ENCODE data around the gene C14orf180.

GRCh38 chr14:104578321-104578720 is 1.2 kb upstream of the C14orf180 start:
- TF ChIP-seq, protein P1, sequence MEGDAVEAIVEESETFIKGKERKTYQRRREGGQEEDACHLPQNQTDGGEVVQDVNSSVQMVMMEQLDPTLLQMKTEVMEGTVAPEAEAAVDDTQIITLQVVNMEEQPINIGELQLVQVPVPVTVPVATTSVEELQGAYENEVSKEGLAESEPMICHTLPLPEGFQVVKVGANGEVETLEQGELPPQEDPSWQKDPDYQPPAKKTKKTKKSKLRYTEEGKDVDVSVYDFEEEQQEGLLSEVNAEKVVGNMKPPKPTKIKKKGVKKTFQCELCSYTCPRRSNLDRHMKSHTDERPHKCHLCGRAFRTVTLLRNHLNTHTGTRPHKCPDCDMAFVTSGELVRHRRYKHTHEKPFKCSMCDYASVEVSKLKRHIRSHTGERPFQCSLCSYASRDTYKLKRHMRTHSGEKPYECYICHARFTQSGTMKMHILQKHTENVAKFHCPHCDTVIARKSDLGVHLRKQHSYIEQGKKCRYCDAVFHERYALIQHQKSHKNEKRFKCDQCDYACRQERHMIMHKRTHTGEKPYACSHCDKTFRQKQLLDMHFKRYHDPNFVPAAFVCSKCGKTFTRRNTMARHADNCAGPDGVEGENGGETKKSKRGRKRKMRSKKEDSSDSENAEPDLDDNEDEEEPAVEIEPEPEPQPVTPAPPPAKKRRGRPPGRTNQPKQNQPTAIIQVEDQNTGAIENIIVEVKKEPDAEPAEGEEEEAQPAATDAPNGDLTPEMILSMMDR (IDR thresholded peaks at IDR 0.05; ENCODE audit: insufficient read depth, low read depth, low read length): no peak
- TF ChIP-seq EZH2 (IDR thresholded peaks at IDR 0.05; ENCODE audit: insufficient read depth, low read length): no peak

Measured in astrocyte (in vitro differentiated cells and primary cell).